NCI-H82 treated with DMSO at 0.1 percent for 48 hours (cell line): ENCODE results near the gene RNF7.
"Not testable (repeated sequence)": the region's sequence is repeated elsewhere in the genome, so short reads cannot be mapped to it uniquely, and the experiment has no call there.

ENCODE experiments used
- DNase-seq: peaks from one replicate; lab custom pipeline; 2025; ENCODE audit not compliant: unreplicated experiment; lab: John Stamatoyannopoulos, UW

The RNF7 gene

DNA sequence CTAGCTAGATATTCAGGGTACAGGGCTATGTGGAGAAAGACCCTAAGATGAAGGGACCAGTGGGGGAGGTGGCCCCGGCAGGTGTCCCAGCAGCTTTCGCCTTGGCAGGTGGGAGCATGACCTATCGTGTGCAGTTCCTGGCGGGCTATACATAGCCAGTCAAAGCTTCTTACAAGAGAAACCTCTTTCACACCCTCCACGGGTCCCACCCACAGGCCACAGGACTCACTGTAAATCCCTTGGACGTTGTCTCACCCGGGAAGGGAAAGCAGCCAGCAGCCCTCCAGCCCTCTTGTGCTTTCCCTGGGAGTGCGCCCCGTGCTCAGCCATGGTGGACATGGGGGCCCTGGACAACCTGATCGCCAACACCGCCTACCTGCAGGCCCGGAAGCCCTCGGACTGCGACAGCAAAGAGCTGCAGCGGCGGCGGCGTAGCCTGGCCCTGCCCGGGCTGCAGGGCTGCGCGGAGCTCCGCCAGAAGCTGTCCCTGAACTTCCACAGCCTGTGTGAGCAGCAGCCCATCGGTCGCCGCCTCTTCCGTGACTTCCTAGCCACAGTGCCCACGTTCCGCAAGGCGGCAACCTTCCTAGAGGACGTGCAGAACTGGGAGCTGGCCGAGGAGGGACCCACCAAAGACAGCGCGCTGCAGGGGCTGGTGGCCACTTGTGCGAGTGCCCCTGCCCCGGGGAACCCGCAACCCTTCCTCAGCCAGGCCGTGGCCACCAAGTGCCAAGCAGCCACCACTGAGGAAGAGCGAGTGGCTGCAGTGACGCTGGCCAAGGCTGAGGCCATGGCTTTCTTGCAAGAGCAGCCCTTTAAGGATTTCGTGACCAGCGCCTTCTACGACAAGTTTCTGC, 40.1 kb downstream of the RNF7 start:
- DNase-seq: no peak

DNA sequence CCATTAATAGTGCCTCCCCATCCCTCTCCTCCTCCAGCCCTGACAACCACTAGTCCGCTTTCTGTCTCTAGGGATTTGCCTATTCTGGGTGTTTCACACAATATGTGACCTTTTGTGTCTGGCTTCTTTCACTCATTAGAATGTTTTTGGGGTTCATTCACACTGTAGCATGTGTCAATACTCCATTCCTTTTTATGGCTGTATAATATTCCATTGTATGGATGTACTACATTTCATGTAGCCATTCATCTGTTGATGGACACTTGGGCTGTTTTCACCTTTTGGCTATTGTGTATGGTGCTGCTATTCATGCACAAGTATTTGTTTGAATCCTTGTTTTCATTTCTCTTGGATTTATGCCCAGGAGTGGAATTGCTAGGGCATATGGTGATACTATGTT, 41.6 kb downstream of the RNF7 start:
- DNase-seq: no peak

DNA sequence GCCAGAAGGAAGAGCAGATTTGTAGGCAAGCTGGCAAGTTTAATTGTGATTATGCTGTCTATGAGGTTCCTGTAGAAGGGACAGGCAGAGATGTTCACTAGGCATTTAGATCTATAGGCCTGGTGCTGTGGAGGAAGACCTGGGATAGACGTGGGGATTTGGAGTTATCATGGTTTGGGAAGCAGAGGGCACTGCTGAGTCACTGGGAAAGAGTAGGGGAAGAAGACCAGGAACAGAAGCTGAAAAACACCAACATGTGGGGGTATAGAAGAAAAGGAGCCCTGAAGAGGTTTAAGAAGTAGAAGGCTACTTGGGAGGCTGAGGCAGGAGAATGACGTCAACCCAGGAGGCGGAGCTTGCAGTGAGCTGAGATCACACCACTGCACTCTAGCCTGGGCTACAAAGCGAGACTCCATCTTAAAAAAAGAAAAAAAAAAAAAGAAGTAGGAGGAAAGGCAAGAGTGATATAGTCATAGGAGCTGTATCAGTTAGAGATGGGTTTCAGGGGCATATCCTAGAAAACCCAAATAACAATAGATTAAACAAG, 44.4 kb downstream of the RNF7 start:
- DNase-seq: peak; percentile 8

- no peak for DNase-seq
These were observed 45.5 kb downstream of the RNF7 start for GRCh38 chr3:141783632-141784031.

DNA sequence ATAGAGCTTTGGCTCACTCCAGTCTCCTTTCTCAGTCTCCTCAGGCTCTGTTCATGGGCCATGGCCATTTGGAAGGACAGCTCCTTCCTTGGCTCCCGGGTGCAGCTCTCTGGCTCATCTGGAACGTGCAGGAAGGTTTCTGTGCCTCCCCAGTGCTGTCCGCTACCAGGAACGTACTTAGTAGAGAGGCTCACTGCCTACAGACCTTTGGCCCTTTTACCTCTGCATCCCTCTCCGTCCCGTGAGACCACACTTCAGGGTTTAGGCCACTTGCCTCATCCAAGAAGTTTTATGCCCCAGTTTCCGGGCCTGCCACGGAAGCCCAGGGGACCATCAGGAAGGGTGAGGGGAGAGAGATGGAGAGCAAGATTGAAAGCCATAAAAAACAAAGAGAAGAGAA, 46.0 kb downstream of the RNF7 start:
- no peak for DNase-seq

- DNase-seq: no peak
These were observed 46.4 kb downstream of the RNF7 start for GRCh38 chr3:141784531-141784930.

DNA sequence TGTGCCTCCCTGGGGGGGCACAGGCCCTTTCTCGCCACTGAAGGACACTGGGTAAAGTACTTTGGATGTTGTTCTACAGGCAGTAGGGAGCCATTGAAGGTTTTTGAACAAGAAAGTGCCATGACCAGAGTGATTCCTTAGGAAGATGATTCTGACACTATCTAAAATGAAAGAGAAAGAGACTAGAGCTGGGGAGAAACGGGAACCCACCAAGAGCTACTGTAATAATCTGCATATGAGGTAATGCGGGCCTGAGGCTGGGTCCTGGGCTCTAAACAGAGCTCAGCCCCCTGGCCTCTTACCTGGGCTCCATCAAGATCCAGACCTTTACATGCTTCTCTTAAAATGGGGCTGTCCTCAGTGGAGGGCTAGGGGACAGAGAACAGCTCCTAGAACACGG, 50.1 kb downstream of the RNF7 start:
- no peak for DNase-seq

- not testable (repeated sequence) for DNase-seq
These were observed 50.7 kb downstream of the RNF7 start for GRCh38 chr3:141788750-141789149.

DNA sequence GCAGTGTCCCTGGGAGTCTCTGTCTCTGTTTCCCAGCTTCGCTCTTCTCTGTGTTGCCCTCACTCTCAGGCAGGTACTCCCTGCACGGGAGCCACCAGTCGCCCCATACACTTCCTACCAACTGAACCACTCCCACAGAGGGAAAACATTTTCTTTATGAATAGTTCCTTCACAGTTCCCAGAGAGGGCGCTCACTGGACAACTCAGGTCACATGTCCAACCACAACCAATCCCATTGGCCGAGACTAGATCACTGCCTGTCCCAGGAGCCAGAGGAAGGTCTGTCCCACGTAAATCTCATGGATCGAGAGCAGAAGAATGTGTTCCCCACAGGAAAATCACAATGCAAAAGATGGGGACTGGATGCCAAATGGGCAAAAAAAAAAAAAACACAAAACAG, 51.2 kb downstream of the RNF7 start:
- DNase-seq: no peak

DNA sequence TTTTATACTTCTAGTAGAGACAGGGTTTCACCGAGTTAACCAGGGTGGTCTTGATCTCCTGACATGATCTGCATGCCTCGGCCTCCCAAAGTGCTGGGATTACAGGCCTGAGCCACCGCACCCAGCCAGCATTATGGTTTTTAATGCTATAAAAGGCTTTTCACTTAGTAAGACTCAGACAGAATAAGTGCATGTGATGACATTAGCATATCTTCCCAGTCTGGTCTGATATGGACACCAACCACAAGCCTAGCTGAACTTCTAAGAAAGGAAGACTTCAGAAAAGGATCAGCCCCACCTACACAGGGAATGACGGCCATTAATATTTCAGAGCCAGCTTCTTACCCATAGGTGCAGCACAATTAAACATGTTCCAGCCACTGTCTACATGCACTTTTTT, 52.1 kb downstream of the RNF7 start:
- peak; percentile 66 for DNase-seq

GRCh38 chr3:141792495-141792894, 54.4 kb downstream of the RNF7 start:
- DNase-seq: no peak

GRCh38 chr3:141793476-141794260, 55.6 kb downstream of the RNF7 start:
- no peak for DNase-seq

DNA sequence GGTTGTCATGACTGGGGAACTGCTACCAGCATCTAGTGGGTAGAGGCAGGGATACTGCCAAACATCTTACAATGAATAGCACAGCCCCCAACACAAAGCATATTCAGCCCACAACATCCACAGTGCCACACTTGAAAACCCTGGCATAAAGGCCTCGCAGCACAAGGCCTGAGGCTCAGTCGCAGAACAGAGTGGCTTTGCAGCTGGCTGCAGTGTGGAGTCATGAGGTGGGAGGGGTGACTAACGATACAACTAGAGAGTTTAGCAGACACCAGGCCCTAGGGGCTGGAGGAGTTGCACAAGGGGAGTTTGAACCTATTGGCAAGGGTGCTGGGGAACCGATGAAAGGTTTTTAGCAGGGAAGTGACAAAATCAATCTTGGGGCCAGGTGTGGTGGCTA, 57.2 kb downstream of the RNF7 start:
- no peak for DNase-seq

DNA sequence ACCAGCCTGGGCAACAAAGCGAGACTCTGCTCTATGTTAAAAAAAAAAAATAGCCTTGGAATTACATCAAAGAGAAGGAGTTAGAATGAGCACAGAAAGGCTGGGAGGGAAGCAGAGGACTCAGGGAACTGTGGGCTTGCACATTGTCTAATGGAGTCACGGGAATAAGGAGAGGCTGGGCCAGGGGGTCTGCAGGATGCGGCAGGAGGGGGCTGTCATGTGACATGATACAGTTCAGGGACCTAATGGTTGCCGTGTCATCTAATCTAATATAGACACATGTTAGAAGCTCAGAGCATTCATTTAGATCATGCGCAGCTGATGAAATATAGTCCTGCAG, 57.6 kb downstream of the RNF7 start:
- no peak for DNase-seq

DNA sequence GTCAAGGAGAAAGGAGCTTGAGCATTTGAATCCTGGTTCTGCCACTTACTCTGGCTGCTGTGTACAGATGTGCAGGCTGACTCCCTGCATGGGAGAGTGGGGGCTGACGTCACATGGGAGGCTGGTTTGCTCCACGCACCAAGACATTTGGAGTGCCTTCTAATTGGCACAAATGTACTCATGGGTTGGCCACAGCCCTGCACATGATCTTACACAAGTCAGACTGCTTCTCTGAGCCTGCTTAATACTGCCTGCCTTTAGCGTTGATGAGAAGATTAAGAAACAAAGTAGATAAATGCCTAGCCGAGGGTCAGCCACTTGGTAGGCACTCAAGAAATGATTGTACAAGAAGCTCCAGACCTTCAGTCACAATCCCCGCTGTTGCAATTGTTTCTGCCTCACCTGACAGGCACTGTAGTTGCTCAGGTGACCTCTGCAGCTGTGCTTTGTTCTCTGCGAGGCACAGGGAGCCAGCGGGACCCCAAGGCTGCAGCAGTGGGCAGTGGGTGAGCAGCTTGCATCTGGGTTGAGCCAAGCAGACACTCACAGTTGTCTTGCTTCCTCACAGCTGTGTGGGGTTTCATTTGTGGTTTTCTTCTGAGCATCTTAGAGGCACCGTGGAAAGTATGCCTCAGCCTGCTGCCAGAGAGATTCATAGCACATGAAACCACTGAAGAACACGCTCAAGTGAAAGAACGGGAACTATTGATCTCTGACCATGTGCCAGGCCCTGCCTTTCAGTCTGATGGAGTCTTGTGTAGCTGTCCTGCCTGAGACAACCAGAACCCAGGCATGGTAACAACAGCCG, 58.2 kb downstream of the RNF7 start:
- peak; percentile 64 for DNase-seq
